GM21737 (cell line): ENCODE data around the gene CRYZL1.
A peak's percentile ranks its signal among the peaks of the same experiment; 100 is the strongest.

ENCODE experiments used
- ATAC-seq: cut with Tn5 transposase; IDR thresholded peaks from one replicate; pipeline ENCODE4 v1.9.1; 2021; ENCODE audit warnings: mild to moderate bottlenecking, moderate library complexity; ENCODE audit not compliant: unreplicated experiment

The CRYZL1 gene

GRCh38 chr21:33542640-33543504 lies 98.7 kb downstream of the CRYZL1 start, which contains the start of gene SON:
Gene SON (plus strand): TSS chr21:33543038. CDS start chr21:33543093, 55 bp downstream.
- ATAC-seq = peak; percentile 86

DNA sequence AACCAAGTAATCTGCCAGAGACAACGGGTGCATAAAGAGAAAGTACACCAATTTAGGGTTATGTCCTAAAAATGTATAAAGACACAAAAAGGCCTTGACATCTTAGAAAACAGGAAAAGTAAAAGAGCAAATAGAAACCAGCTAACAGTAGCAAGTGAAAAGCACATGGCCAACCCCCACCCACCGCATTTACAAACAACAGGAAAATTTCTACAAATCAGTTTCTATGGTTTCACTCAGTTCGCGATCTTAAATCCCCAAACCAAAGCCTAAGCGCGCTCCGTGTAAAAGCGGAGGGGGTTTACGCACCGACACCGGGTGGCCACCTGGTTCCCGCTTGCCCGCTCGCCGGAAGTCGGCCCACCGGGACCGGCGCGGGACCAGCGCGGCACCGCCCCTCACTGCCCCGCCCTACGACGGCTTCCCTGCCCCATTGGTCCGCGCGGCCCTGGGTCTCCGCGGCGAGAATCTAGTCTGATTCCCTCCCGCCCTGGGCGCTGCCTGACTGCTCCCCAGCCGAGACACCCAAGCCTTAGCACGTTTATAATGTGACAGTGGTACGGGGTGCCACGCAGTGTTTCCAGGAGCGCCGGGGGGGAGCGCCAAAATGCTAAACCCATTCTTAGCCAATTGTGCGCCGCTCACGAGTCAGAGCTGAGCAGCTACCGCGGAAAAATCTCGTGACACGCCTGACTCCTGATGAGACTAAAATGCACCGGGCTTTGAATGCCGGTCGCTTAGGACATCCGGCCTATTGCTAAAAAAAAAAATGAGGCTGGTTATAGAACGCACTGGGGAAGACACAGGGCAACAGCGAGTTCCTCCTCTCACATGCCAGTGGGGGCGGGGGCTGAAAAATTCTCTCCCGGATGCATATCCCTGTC lies 99.5 kb downstream of the CRYZL1 start, which contains the start of gene GART:
Gene GART, minus strand, starts transcription at position 362 of the 884 bp plus-strand sequence. CDS start 2,802 bp downstream, outside the sequence.
- ATAC-seq = peak; percentile 63

- ATAC-seq = no peak
Measured at GRCh38 chr21:33541105-33541711, 100.3 kb downstream of the CRYZL1 start.

DNA sequence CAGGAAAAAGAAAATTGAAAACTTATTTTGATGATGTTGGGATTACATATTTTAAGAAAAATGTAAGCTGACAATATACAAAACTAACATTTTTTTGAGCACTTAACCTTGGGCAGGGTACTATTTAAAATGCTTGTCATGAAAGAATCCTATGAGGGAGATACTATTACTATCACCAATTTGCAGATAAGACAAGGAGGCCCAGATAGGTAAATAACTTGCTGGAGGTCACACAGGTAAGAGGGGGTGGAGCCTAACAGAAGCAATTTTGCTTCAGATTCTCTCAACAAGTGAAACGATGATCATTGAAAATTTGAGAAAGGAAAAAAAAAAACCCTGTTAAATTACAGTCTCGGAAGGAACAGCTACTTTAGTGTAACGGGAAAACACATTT lies 100.8 kb downstream of the CRYZL1 start:
- no peak for ATAC-seq

DNA sequence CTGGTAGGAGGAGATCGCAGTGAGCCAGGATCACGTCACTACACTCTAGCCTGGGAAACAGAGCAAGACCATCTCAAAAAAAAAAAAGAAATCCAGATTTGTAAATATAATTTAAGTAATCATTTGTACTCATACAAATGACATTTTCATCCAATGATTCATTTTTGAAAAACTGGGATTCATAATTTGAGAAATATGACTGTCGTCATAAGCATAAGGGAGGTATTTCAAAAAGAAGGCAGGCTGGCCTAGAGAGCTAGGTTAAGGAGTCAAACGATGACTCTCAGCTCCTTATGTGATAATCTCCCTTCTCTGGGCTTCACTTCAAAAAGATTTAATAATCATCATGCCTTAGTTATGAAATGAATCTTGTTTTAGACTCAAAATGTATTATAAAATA lies 101.9 kb downstream of the CRYZL1 start:
- no peak for ATAC-seq
